Measurements from ENCODE around the gene GPC6. TPM values are rescaled to one million over a fixed set of nuclear protein-coding genes. Genes with fewer than 3 reads are reported as not detected.

Gene GPC6
- polyA plus RNA-seq, 1 of the 3 experiments (the other 2 are of a cell fraction): 6.7 TPM

- TF ChIP-seq RCOR1 (IDR thresholded peaks at IDR 0.05; ENCODE audit: low read length): no peak
Measured at GRCh38 chr13:93727211-93728141, 500.9 kb downstream of the GPC6 start (continued).

GRCh38 chr13:93729383-93729782 lies 502.8 kb downstream of the GPC6 start:
- no peaks in the 10 kb centered on the region for H3F3A ChIP-seq (replicated peaks; ENCODE audit: insufficient read depth)
- no peak overlapping the region for H3K27ac ChIP-seq (ENCODE audit: low read depth in 2 of 2, low read length in 1 of 2)
- H3K4me3 ChIP-seq (ENCODE audit: low read depth in 2 of 2, low read length in 1 of 2): no peak overlapping the region
- no peaks in the 10 kb centered on the region for H3K27me3 ChIP-seq (ENCODE audit: insufficient read depth)
- H3K79me2 ChIP-seq (ENCODE audit: insufficient read depth): no peaks in the 10 kb centered on the region
- WGBS (ENCODE audit: low lambda C conversion rate): 85% methylated on average over 2 of the region's 2 CpGs
- peaks cover 13 to 17% of the 10 kb centered on the region in 2 experiments; a peak in 3 of 4 replicates for H3K4me1 ChIP-seq (ENCODE audit: control insufficient read depth in 1 of 2, insufficient read depth in 2 of 2, low read depth in 1 of 2, low read length in 1 of 2)
- no peaks in the 10 kb centered on the region for H3K9me3 ChIP-seq
- no peak for TF ChIP-seq TAF1 (IDR thresholded peaks at IDR 0.05; ENCODE audit: borderline replicate concordance, low read depth, low read length)
- no peak for TF ChIP-seq CTCF (IDR thresholded peaks at IDR 0.05)
- no peak for TF ChIP-seq FOXM1 (IDR thresholded peaks at IDR 0.05; ENCODE audit: low read depth)
- TF ChIP-seq JUND (IDR thresholded peaks at IDR 0.05): no peak
- TF ChIP-seq TEAD4 (IDR thresholded peaks at IDR 0.05; ENCODE audit: borderline replicate concordance, insufficient read depth): no peak
- TF ChIP-seq RAD21 (IDR thresholded peaks at IDR 0.05; ENCODE audit: low read length): no peak
- no peak for TF ChIP-seq NRF1 (IDR thresholded peaks at IDR 0.05; ENCODE audit: low read depth, low read length)
- no peak for TF ChIP-seq GATA2 (CRISPR knock-in tag; IDR thresholded peaks at IDR 0.05)
- no peak for TF ChIP-seq YY1 (IDR thresholded peaks at IDR 0.05; ENCODE audit: low read depth)
- TF ChIP-seq RFX5 (IDR thresholded peaks at IDR 0.05; ENCODE audit: low read length): no peak
- no peak for TF ChIP-seq CHD2 (IDR thresholded peaks at IDR 0.05; ENCODE audit: low read length, partially characterized antibody)
- H3K9me2 ChIP-seq: no peaks in the 10 kb centered on the region
- DNase-seq: no peak
- H3K4me2 ChIP-seq: no peak overlapping the region
- no peak overlapping the region for H2AFZ ChIP-seq (ENCODE audit: low read depth)
- H3K36me3 ChIP-seq (replicated peaks in 1 of 2; ENCODE audit: control insufficient read depth in 1 of 2, insufficient read depth in 2 of 2, low read length in 1 of 2): no peaks in the 10 kb centered on the region
- CTCF ChIA-PET: no interaction called here
- POLR2A ChIA-PET: no interaction called here
- H4K20me1 ChIP-seq (ENCODE audit: insufficient read depth): no peaks in the 10 kb centered on the region
- no peak overlapping the region for H3K9ac ChIP-seq

- WGBS (ENCODE audit: low lambda C conversion rate): 90% methylated on average over 3 of the region's 3 CpGs
- CTCF ChIA-PET: no interaction called here
- H3K9me2 ChIP-seq: no peaks in the 10 kb centered on the region
- DNase-seq: no peak
- POLR2A ChIA-PET: no interaction called here
- no peak overlapping the region for H2AFZ ChIP-seq (ENCODE audit: low read depth)
- no peaks in the 10 kb centered on the region for H4K20me1 ChIP-seq (ENCODE audit: insufficient read depth)
- H3K9me3 ChIP-seq: no peaks in the 10 kb centered on the region
- H3K4me3 ChIP-seq (ENCODE audit: low read depth in 2 of 2, low read length in 1 of 2): no peak overlapping the region
- H3K36me3 ChIP-seq (replicated peaks in 1 of 2; ENCODE audit: control insufficient read depth in 1 of 2, insufficient read depth in 2 of 2, low read length in 1 of 2): no peaks in the 10 kb centered on the region
- no peak overlapping the region for H3K4me2 ChIP-seq
- no peaks in the 10 kb centered on the region for H3K79me2 ChIP-seq (ENCODE audit: insufficient read depth)
- H3F3A ChIP-seq (replicated peaks; ENCODE audit: insufficient read depth): no peaks in the 10 kb centered on the region
- no peak for TF ChIP-seq TEAD4 (IDR thresholded peaks at IDR 0.05; ENCODE audit: borderline replicate concordance, insufficient read depth)
- TF ChIP-seq ELF1 (IDR thresholded peaks at IDR 0.05): no peak
- TF ChIP-seq SMC3 (IDR thresholded peaks at IDR 0.05; ENCODE audit: low read depth, low read length): no peak
- TF ChIP-seq SIN3A (IDR thresholded peaks at IDR 0.05; ENCODE audit: borderline replicate concordance, low read depth, low read length): no peak
- TF ChIP-seq TAF1 (IDR thresholded peaks at IDR 0.05; ENCODE audit: borderline replicate concordance, low read depth, low read length): no peak
- H3K27ac ChIP-seq (ENCODE audit: low read depth in 2 of 2, low read length in 1 of 2): no peak overlapping the region
- H3K27me3 ChIP-seq (ENCODE audit: insufficient read depth): no peaks in the 10 kb centered on the region
- peaks cover 13 to 17% of the 10 kb centered on the region in 2 experiments; a peak in 3 of 4 replicates for H3K4me1 ChIP-seq (ENCODE audit: control insufficient read depth in 1 of 2, insufficient read depth in 2 of 2, low read depth in 1 of 2, low read length in 1 of 2)
- H3K9ac ChIP-seq: no peak overlapping the region
Measured at GRCh38 chr13:93730780-93731179, 504.2 kb downstream of the GPC6 start.
